Islet of Langerhans (tissue), 1 donor: ENCODE results near the gene IL1R2.

Experiments used
- FAIRE-seq: peaks from one replicate; lab custom pipeline; 2011; peaks lifted over from hg19 to GRCh38; lab: Jason Lieb, UNC

The IL1R2 gene, protein sequence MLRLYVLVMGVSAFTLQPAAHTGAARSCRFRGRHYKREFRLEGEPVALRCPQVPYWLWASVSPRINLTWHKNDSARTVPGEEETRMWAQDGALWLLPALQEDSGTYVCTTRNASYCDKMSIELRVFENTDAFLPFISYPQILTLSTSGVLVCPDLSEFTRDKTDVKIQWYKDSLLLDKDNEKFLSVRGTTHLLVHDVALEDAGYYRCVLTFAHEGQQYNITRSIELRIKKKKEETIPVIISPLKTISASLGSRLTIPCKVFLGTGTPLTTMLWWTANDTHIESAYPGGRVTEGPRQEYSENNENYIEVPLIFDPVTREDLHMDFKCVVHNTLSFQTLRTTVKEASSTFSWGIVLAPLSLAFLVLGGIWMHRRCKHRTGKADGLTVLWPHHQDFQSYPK

DNA sequence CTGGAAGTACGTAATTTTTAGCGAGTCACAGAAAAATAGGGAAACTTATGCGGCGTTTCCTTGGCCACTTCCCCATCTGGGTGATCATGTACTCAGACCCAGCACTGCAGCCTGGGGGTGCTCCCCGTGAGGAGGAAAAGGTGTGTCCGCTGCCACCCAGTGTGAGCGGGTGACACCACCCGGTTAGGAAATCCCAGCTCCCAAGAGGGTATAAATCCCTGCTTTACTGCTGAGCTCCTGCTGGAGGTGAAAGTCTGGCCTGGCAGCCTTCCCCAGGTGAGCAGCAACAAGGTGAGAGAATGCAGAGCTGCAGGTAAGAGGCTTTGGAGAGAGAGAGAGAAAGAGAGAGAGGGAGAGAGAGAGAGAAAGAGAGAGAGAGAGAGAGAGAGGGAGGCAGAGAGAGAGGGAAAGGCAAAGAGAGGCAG lies at the start of gene IL1R2:
Gene IL1R2, plus strand, starts transcription at position 240 of the 425 bp plus-strand sequence. CDS start 16,616 bp downstream, outside the sequence.
- FAIRE-seq = no peak

DNA sequence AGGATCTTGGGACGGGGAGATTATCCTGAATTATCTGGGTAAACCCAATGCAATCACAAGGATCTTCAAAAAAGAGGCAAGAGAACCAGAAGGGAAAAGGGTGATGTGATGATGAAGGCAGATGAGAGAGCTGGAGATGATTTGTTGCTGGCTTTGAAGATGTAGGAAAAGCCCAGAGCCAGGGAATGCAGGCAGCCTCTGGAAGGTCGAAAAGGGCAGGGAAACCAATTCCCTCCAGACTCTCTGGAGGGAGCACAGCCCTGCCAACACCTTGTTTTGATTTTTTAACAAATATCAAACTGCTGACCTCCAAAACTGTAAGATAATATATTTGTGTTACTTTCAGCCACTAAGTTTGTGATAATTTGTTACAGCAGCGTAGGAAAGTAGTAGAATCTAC lies 48.9 kb upstream of the IL1R2 start:
- FAIRE-seq = no peak

- no peak for FAIRE-seq
Measured at GRCh38 chr2:101946372-101947039, 45.3 kb upstream of the IL1R2 start.

DNA sequence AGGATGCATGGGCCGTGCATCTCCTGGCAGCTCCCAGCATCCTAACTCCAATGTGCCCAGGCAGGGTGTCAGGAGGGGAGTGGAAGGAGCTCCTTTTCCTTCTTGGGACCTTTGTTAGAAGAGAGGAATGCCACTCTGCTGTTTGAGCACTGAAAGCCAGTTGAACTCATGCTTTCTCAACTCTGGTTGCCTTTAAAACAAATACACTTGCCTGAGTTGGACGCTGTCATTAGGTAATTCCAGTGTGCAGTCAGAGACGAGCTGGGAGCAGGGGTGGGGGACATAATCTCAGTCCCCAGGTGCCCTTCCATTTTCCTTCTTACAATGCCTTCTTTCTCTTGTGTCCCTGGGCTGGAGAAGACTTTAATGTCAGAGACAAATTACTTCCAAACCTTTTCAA lies 44.4 kb upstream of the IL1R2 start:
- FAIRE-seq = no peak

- no peak for FAIRE-seq
Measured at GRCh38 chr2:101948625-101949155, 43.1 kb upstream of the IL1R2 start.

- FAIRE-seq = no peak
Measured at GRCh38 chr2:101949304-101949703, 42.5 kb upstream of the IL1R2 start.

DNA sequence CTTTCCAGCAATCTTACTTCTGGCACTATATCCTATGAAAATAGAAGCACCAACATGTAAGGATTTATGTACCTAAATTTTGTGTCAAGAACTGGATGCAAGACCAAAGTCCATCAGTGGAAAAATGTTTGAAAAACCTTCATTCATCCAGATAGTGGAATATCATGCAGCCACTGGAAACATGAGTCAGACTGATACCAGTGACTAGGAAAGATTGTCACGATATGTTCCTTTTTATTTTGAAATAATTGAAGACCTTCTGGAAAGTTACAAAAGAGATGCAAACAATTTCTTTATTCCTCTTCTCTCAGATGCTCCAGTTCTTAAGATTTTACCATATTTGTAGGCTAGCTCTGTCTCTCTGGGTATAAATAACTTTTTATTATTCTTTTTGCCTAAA lies 40.5 kb upstream of the IL1R2 start:
- FAIRE-seq = no peak

- FAIRE-seq = no peak
Measured at GRCh38 chr2:101952551-101952950, 39.2 kb upstream of the IL1R2 start.

- FAIRE-seq = no peak
Measured at GRCh38 chr2:101956465-101957438, 35.0 kb upstream of the IL1R2 start.

GRCh38 chr2:101958061-101958460 lies 33.7 kb upstream of the IL1R2 start:
- no peak for FAIRE-seq

DNA sequence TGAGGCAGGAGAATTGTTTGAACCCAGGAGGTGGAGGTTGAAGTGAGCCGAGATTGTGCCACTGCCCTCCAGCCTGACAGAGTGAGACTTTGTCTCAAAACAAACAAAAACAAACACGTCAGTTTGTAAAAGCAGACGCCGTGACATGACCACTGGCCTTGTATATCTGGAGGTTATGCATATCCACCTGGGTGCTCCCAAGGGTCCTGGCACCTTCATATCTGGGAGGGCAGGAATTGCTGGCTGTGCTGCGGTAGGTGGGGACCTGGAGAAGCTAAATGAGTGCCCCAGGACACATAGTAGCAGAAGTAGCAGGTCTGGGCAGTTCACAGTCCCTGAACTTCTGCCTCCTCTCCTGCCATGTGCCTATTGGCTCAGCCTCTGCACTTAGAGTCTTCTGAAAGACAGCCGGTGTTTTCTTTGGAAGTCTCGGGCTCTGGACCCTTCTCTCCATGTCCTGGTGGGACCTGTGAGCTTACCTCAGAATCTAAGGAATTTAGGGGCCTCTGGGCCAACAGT lies 30.9 kb upstream of the IL1R2 start:
- FAIRE-seq = no peak

DNA sequence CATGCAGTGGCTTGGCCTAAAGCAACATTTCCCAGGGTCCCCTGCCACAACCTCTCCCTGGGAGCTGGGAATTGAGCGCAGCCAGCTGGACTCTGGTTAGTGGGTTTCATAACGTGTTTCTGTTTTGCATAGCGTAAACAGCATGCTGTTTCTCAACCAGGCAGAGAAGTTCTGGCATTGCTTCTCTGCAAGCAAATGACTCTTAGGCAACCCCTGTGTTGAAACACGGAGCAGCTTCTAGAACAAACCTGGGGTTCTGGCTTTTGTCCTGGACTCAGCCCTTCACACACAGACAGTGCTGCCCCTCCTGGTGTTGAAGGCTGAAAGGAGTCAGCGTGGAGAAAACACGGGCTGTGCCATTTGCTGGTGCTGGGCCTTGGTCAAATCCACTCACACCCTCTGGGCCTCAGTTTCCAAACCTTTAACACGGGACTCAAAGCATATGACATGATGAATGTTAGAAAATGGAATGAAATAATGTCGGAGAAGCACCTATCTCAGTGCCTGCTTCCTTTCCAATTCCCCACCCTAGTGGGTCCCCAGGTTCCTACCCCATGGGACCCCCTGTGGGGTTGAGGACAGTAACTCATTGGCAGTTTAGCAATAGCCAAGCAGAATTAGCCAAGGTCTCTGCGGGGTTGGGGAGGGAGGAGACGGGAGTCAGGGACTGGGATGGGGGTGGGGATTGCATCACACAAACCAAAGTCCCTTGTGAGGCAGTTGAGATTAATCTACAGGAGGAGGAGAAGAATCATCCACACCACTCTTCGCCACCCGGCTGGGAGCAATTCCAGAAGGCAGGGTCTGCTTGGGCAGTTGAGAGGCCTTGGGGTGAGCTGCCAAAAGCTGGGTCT lies 30.2 kb upstream of the IL1R2 start:
- FAIRE-seq = no peak

DNA sequence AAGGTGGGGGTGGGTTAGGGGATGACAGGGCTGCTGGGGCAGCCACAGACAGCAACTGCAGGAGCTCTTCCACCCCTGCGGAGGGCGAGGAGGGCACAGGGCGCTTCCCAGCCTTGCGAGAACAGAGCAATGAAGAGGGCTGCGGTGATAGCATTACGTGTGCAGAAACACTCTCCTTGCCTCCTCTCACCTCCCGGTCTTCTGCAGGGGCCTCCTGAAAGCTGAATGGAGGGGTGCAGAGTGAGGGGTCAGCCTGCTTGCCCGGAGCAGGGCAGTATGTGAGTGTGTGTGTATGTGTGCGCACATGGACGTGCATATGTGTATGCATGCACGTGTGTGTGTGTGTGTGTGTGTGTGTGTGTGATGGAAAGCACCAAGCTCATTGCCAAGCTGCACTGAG lies 29.5 kb upstream of the IL1R2 start:
- FAIRE-seq = no peak

DNA sequence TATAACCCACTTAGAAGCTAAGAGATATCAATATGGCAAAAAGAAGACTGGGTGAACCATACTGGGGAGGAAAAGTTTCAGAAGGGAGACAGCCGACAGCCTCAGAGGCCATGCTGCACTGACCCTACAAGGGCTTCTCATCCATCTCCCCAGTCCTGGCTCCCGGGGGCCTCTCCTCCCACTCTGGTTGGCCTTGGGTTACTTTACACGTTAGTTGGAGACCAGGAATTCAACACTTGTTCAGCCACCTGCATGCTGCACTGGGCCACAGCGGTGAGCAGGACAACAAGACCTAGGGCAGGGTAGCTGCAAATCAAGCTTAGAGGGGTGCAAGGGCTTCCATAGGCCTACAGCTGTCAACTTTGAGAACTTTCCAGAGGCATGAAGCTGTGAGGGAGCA lies 28.6 kb upstream of the IL1R2 start:
- no peak for FAIRE-seq

DNA sequence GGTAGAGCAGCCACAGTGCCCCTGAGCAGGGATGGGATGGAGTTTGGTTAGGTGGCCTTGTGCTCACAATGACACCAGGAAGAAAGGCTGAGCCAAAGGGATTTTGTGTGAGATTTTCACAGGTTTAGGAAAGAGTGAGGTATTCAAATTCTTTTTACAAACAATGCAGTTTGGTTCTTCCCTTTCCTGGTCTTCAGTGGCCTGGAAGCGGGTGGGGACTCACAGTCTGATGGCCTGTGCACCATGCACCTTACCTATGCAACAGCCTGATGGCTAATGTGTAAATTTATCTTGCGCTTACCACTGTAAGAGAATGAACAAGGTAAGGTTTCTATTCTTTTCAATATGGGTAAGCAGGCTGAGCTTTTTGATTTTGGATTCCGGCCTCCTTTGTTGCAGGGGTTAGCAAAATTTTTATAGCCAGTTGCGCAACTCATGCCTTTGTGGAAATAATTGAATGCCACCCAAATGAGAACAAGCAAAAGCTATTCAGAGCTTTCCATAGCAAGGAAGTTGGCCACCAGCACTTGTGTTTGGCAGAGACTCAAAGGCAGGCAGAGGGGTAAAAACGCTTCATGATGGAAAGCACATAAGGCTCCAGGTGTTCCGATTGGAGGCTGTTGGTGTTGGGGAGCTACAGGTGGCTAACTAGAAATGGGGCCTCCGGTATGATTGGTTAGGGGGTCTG lies 23.8 kb upstream of the IL1R2 start:
- FAIRE-seq = no peak

GRCh38 chr2:101969723-101970122 lies 22.0 kb upstream of the IL1R2 start:
- no peak for FAIRE-seq

DNA sequence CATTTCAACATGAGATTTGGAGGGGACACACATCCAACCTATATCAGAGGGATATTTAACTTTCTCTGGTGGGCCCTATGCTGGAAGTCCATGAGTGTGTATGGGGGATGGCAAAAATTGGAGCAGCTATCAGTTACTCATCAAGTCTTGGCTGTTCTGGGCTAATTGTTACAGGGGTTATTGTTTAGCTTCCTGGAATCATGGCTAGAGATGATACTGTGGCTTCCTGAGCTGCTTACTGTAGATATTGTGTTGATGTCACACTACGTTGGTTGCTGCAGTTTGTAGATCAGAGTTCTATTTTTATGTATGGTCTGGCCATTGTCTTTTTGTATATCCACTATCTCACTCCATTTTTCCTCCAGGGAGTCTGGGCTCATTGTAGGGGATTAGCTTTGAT lies 20.9 kb upstream of the IL1R2 start:
- FAIRE-seq = no peak

GRCh38 chr2:101971836-101972235 lies 19.9 kb upstream of the IL1R2 start:
- no peak for FAIRE-seq

DNA sequence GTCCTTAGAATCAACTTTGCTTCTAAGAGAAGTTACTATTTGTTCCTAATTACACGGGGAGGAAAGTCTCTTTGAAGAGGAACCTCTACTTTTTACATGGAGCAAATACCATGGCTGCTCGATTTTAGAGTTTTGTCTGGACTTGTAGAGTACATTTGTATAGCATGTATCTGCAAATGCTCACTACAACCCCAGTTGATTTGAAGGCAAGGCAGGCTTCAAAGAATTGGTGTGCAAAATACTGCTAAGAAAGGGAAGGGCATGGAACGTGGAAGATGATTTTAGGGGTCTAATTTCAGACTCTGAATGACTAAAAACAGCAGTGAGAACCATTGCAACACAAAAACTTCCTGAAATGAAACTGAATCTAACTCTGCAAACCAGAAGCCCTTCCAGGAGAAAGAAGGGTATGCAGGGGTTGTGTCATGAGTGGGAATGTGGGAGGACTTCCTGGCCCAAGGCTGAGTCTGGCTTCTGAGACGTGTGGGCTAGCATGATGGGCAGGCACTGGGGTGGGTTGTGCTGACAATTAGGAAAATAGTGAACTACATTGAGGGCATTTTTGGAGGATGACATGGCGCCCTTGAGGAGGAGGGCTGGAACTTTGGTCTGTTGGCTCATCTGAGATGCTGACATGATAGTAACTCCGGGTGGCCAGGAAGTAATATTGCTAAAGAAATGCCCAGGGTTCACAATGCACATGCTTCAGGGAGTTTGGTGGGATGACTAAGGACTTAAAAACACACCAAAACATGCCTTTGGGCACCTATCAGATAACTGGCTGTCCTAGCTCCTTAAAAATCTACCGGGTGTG lies 18.9 kb upstream of the IL1R2 start:
- no peak for FAIRE-seq

DNA sequence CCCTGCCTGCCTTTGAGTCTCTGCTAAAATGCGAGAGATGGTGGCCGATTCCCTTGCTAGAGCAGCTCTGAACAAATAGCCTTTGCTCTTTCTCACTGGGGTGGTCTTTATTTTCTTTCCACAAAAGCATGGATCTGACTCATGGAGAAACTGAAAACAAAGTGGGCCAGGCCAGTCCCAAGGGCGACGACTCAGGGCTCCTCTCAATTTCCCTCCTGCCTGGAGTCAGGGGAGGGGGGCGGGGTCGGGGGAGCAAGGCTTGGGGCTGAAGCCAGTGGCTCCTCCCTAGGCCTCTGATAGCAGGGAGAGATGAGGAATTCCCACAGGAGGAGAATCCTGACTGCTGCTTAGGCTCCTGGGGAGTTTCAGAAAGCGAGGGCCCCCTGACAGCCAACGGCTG lies 17.1 kb upstream of the IL1R2 start:
- no peak for FAIRE-seq
